Stimulated activated CD4-positive, alpha-beta T cell treated with anti-CD3 and anti-CD28 coated beads, Interleukin-2, amount 100 ng/mL, for 24 hours (primary cell): ENCODE results near the gene ACKR3.

ENCODE experiments used
- DNase-seq, 2 donors: peaks; one replicate each; pipeline ENCODE4 v3.0.0-alpha.2; 2020

Gene ACKR3

GRCh38 chr2:236570081-236570868 lies 650 bp downstream of the ACKR3 start:
- no peak for DNase-seq

GRCh38 chr2:236571145-236571544 lies 1.5 kb downstream of the ACKR3 start:
- DNase-seq: no peak

- DNase-seq: no peak
Observed at GRCh38 chr2:236572482-236572881, 2.9 kb downstream of the ACKR3 start.

GRCh38 chr2:236573066-236573929 lies 3.7 kb downstream of the ACKR3 start:
- DNase-seq: no peak

DNA sequence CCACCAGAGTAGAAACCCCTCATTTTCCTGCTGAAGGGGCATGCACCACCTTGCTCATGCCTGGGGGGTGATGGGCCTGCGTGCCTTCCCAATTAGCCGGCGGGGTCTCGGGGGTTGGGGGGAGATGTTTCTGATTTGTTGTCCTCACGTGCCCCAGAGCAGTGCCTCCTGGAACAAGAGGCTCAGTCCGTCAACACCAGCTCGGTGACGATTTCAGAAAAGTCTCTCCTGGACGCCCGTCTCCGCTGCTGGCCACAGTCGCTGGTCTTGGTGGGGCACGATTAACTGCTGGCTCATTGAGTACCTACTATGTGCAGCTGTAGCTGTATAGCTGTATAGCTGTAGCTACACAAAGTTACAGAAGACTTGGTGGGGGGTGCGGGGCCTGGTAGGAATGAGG lies 4.4 kb downstream of the ACKR3 start:
- DNase-seq: no peak

GRCh38 chr2:236574424-236575145 lies 5.0 kb downstream of the ACKR3 start:
- DNase-seq: no peak

GRCh38 chr2:236575510-236575909 lies 5.9 kb downstream of the ACKR3 start:
- no peak for DNase-seq

DNA sequence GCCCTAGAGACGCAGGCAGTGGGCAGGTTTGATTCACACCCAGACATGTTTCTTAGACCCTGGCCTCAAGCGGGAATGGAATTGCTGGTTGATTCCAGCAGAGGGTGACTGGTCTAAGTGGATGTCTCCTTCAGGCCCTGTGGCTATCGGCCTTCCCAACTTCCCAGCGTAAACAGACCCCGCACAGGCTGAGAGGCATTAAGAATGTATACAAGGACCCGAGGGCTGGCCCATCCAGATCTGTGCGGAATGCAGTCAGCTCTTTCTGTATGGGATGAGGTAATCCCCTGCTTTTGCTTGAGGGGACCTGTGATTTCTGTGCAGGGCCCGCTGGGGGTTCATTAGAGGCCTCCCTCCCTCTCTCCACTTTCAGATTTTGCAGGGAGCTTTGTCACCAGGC lies 6.5 kb downstream of the ACKR3 start:
- no peak for DNase-seq

DNA sequence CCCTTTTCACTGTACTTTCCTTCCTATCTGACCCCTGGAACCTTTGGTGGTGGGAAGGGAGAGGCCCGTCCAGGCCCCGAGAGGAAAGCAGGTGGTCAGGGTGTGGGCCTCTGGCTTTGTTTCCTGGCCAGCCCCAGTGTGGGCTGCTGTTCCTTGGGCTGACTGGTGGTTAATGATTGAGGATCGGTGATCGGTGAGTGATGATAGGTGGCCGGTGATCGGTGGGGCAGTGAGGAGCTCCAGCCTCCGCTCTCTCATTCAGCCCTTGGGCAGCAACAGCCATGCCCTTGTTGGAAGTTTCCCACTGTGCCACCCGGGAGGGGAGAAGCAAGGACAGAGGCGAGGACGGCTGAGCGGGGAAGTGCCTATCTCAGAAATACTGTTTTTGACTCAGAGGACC lies 7.3 kb downstream of the ACKR3 start:
- no peak for DNase-seq

DNA sequence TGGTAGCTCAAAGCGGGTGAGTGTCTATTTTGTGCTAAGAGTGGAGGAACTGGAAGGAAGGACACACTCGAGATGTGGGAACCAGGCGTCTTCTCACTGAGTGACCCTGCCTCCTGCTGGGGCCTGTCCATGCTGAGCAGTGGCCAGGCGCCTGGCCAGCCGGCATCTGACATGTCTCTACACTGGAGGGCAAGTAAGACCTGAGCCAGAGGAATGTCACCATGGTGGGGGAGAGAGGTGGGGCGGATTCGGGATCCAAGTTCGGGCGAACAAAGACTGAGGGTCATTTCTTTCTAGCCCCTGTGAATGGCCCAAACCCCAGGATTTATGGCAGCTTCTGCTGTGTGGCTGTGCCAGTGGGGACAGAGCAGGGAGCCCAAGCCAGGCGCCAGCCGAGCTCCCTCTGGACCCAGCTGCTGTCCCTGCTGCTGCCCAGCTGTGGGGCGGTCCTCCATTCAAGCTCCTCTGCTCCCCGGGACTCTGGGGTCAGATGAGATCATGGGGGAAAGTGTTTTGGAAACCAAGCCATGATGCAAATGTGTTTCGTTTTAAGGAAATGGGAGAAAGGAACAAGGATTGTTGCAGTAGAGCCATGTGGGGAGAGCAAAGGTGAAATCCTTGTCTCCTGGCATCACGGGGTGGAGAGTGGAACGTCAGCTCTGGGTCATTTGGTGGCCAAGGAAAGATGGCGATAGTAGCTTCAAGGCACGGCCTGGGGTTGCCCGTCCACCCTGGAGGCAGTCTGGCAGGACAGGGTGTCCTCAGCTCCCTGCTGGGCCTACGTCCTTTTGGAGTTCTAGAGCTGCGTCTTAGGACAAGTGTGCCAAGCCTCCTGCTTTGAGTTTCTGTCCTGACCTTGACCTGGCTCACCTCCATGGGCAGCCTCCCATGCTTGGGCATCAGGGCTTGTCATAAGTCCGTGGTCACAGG lies 8.1 kb downstream of the ACKR3 start:
- no peak for DNase-seq

GRCh38 chr2:236578411-236578846 lies 8.8 kb downstream of the ACKR3 start:
- no peak for DNase-seq

GRCh38 chr2:236579048-236579745 lies 9.6 kb downstream of the ACKR3 start:
- DNase-seq: no peak

DNA sequence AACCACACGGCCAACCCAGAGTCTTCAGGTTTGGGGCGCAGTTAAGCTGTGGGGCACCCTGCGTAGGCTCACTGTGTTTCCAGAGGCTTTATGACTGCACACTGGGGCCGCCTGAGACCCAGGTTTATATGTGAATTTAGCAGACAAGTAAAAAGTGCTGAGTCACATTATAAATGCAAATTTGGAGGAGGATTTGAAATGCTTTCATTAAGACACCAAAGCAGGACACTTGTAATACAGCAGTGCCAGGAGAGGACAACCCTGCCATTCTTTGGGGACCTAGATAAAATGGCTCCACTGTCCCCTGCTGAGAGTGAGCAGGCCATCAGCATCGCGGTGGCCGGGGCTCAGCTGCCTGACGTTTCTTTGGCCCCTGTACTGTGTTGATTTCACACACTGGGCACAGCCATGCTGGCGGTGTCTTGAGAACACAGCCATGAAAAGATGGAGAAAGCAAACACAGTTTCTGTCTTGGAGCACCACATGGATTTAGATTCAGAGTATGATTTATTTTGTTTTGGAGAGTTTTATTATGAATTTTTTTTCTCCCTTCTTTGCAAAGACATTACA lies 10.2 kb downstream of the ACKR3 start:
- DNase-seq: no peak

- DNase-seq: no peak
Observed at GRCh38 chr2:236580746-236581355, 11.2 kb downstream of the ACKR3 start.

DNA sequence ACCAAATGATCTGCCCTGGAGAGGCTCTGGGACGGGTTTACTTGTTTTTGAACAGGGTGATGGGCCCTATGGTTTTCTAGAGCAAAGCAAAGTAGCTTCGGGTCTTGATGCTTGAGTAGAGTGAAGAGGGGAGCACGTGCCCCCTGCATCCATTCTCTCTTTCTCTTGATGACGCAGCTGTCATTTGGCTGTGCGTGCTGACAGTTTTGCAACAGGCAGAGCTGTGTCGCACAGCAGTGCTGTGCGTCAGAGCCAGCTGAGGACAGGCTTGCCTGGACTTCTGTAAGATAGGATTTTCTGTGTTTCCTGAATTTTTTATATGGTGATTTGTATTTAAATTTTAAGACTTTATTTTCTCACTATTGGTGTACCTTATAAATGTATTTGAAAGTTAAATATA lies 11.9 kb downstream of the ACKR3 start:
- DNase-seq: no peak

GRCh38 chr2:236582968-236583367 lies 13.3 kb downstream of the ACKR3 start:
- DNase-seq: no peak

- DNase-seq: no peak
Observed at GRCh38 chr2:236583621-236584203, 14.1 kb downstream of the ACKR3 start.

GRCh38 chr2:236584521-236585384 lies 15.1 kb downstream of the ACKR3 start:
- DNase-seq: no peak

GRCh38 chr2:236585966-236586365 lies 16.3 kb downstream of the ACKR3 start:
- no peak for DNase-seq
